HepG2 (cell line): ENCODE measurements around the gene ANO2. TPM values are rescaled to one million over a fixed set of nuclear protein-coding genes. Genes with fewer than 3 reads are reported as not detected.

Source experiments
- ATAC-seq: fragments of 200-7000 bp; cut with Tn5 transposase; 3 replicates; pipeline ENCODE4 v1.9.1; 2020; ENCODE audit warnings: mild to moderate bottlenecking, moderate library complexity
- BruUV-seq: library from RNA; stranded (reverse); fragments of 400-500 nt; replicated peaks from 2 replicates; lab custom pipeline; 2021; lab: Mats Ljungman, UMichigan
- CTCF ChIA-PET: fragments of 300-600 bp; formaldehyde crosslinking; extraction: SDS; loops from one replicate; lab custom pipeline; 2021; ENCODE audit warnings: low total read pairs, inconsistent platforms, low intra/inter-chr PET ratio; lab: Yijun Ruan, JAX
- POLR2A ChIA-PET: fragments of 350-600 bp; sonication (Branson Sonifier 250); formaldehyde crosslinking; loops from one replicate; lab custom pipeline; 2020; ENCODE audit warnings: antibody characterized with exemption, inconsistent platforms; lab: Yijun Ruan, JAX
- DNase-seq: peaks from one replicate; pipeline ENCODE4 v3.0.0-alpha.2; 2015; ENCODE audit warnings: low spot score
- FAIRE-seq: peaks from 3 replicates; lab custom pipeline; 2011; peaks lifted over from hg19 to GRCh38; lab: Jason Lieb, UNC
- H2AFZ ChIP-seq: one replicate; pipeline ENCODE4 v1.6.1; 2011; ENCODE audit warnings: low read length, inconsistent platforms
- H3K27ac ChIP-seq: fragments of 300-600 bp; 3 replicates; pipeline ENCODE4 v1.8.0; 2011; ENCODE audit warnings: mixed run types, mild to moderate bottlenecking, mixed read lengths, low read length, inconsistent platforms; ENCODE audit not compliant: insufficient read depth; ENCODE audit errors: extremely low read length
- H3K27me3 ChIP-seq, 2 experiments: fragments of 200-600 bp in 1 of 2; 2 replicates in 1 of 2; 3 replicates in 1 of 2; pipeline versions ENCODE4 v1.6.0 to v1.8.0; 2011; ENCODE audit warnings: low read length in 2 of 2, mild to moderate bottlenecking in 2 of 2, moderate library complexity in 2 of 2, inconsistent platforms in 1 of 2; ENCODE audit not compliant: insufficient read depth in 2 of 2, control insufficient read depth in 1 of 2
- H3K36me3 ChIP-seq, 2 experiments: fragments of 200-600 bp in 1 of 2; replicated peaks in 1 of 2; 2 replicates in 1 of 2; 3 replicates in 1 of 2; pipeline versions ENCODE4 v1.5.1 to v1.8.0; 2011; ENCODE audit warnings: low read length in 2 of 2, inconsistent platforms in 1 of 2; ENCODE audit not compliant: insufficient read depth in 2 of 2, control insufficient read depth in 1 of 2
- H3K4me1 ChIP-seq: 2 replicates; pipeline ENCODE4 v1.5.1; 2012; ENCODE audit warnings: low read length, inconsistent platforms; ENCODE audit not compliant: insufficient read depth
- H3K4me2 ChIP-seq: 2 replicates; pipeline ENCODE4 v1.6.0; 2011; ENCODE audit warnings: low read depth, low read length, inconsistent platforms
- H3K4me3 ChIP-seq, 3 experiments: fragments of 200-600 bp in 1 of 3; sonication (generic), shearing (Covaris generic) in 1 of 3; replicated peaks in 1 of 3; 2 replicates each; pipeline ENCODE4 v1.5.1; 2011 to 2016; ENCODE audit warnings: low read length in 3 of 3, inconsistent platforms in 2 of 3, low read depth in 2 of 3, mild to moderate bottlenecking in 2 of 3, control low read depth in 1 of 3, mixed read lengths in 1 of 3; ENCODE audit not compliant: insufficient read depth in 1 of 3
- H3K79me2 ChIP-seq: one replicate; pipeline ENCODE4 v1.6.1; 2011; ENCODE audit warnings: low read length, inconsistent platforms; ENCODE audit not compliant: insufficient read depth
- H3K9ac ChIP-seq: 2 replicates; pipeline ENCODE4 v1.6.0; 2011; ENCODE audit warnings: mild to moderate bottlenecking, low read depth, low read length, inconsistent platforms; ENCODE audit not compliant: insufficient read depth
- H3K9me3 ChIP-seq: 2 replicates; pipeline ENCODE4 v1.5.1; 2012; ENCODE audit warnings: mild to moderate bottlenecking, low read length
- H4K20me1 ChIP-seq: 2 replicates; pipeline ENCODE4 v1.6.0; 2011; ENCODE audit warnings: inconsistent platforms, mild to moderate bottlenecking, low read length, moderate library complexity; ENCODE audit not compliant: insufficient read depth
- GZF1 ChIP-seq: sonication (generic); formaldehyde crosslinking; IDR thresholded peaks from 2 replicates; pipeline ENCODE4 v1.5.1; 2020; ENCODE audit warnings: mild to moderate bottlenecking, missing genetic modification reagents
- HNRNPH1 ChIP-seq: fragments of 200-400 bp; formaldehyde crosslinking; optimal IDR thresholded peaks from 2 replicates; pipeline ENCODE3; 2017; ENCODE audit warnings: mild to moderate bottlenecking, low read depth, low read length
- NBN ChIP-seq: fragments of 450-650 bp; conservative IDR thresholded peaks from 2 replicates; pipeline ENCODE4 v1.6.1; 2017
- NFKB2 ChIP-seq: sonication (generic); formaldehyde crosslinking; IDR thresholded peaks from 2 replicates; pipeline ENCODE4 v1.4.0; 2020; ENCODE audit warnings: missing genetic modification reagents, borderline replicate concordance
- NRL ChIP-seq: sonication (generic); formaldehyde crosslinking; IDR thresholded peaks from 2 replicates; pipeline ENCODE4 v1.5.0; 2020; ENCODE audit warnings: missing genetic modification reagents, mild to moderate bottlenecking, moderate library complexity, borderline replicate concordance
- PAX8 ChIP-seq: sonication (generic); formaldehyde crosslinking; IDR thresholded peaks from 2 replicates; pipeline ENCODE4 v1.8.0; 2022; ENCODE audit warnings: mild to moderate bottlenecking, missing genetic modification reagents, borderline replicate concordance
- PCBP2 ChIP-seq: fragments of 200-400 bp; formaldehyde crosslinking; optimal IDR thresholded peaks from 2 replicates; pipeline ENCODE3; 2018; ENCODE audit warnings: low read length, low read depth; ENCODE audit not compliant: poor library complexity, severe bottlenecking
- RBFOX2 ChIP-seq: fragments of 200-400 bp; formaldehyde crosslinking; IDR thresholded peaks from 2 replicates; pipeline ENCODE4 v1.6.1; 2017; ENCODE audit warnings: low read depth, mild to moderate bottlenecking, low read length
- RCOR2 ChIP-seq: IDR thresholded peaks from 2 replicates; pipeline ENCODE4 v1.6.1; 2016; ENCODE audit warnings: missing biosample characterization, missing genetic modification reagents
- ZMYM4 ChIP-seq: sonication (generic); formaldehyde crosslinking; IDR thresholded peaks from 2 replicates; pipeline ENCODE4 v1.8.1; 2023; ENCODE audit warnings: mild to moderate bottlenecking, missing genetic modification reagents
- ZNF292 ChIP-seq: sonication (generic); formaldehyde crosslinking; IDR thresholded peaks from 2 replicates; pipeline ENCODE4 v1.8.1; 2022; ENCODE audit warnings: mild to moderate bottlenecking, low read depth, missing genetic modification reagents, borderline replicate concordance
- ZNF430 ChIP-seq: sonication (generic); formaldehyde crosslinking; IDR thresholded peaks from 2 replicates; pipeline ENCODE4 v1.9.0; 2021; ENCODE audit warnings: mild to moderate bottlenecking, missing genetic modification reagents
- ZNF75D ChIP-seq: sonication (generic); formaldehyde crosslinking; IDR thresholded peaks from 2 replicates; pipeline ENCODE4 v1.8.1; 2023; ENCODE audit warnings: missing genetic modification reagents, mild to moderate bottlenecking, borderline replicate concordance
- ZNF761 ChIP-seq: sonication (generic); formaldehyde crosslinking; conservative IDR thresholded peaks from 2 replicates; pipeline ENCODE4 v1.4.0; 2020; ENCODE audit warnings: mild to moderate bottlenecking, missing genetic modification reagents
- ZNF775 ChIP-seq: sonication (generic); formaldehyde crosslinking; IDR thresholded peaks from 2 replicates; pipeline ENCODE4 v1.4.0; 2020; ENCODE audit warnings: missing genetic modification reagents, mild to moderate bottlenecking, moderate library complexity, borderline replicate concordance
- ZNF891 ChIP-seq: sonication (generic); formaldehyde crosslinking; IDR thresholded peaks from 2 replicates; pipeline ENCODE4 v1.5.0; 2020; ENCODE audit warnings: mild to moderate bottlenecking, missing genetic modification reagents
- WGBS: methylation state at CpG from one replicate; pipeline ENCODE4 v1.1.6; 2017; ENCODE audit warnings: low lambda C conversion rate; 5-methylcytosine and 5-hydroxymethylcytosine counted together
- in situ Hi-C: cut with HindIII; loops from 2 replicates; pipeline ENCODE4 v1.10.0; 2017; ENCODE audit warnings: low pct_unique_long_range_greater_than_20kb; ENCODE audit not compliant: extremely low pct_ligation_motif_present
- intact Hi-C: fragments of 100-400 bp; cut with micrococcal nuclease; formaldehyde crosslinking; loops from one replicate; pipeline ENCODE4 v1.10.0; 2022; ENCODE audit not compliant: unreplicated experiment
- polyA plus RNA-seq, 8 experiments: library from polyadenylated mRNA; depleted of rRNA in 3 of 8; stranded (reverse) in 7 of 8; unstranded in 1 of 8; fragments of >200 nt; fragmentation: Illumina TruSeq in 4 of 8; extraction: Trizol in 4 of 8; gene quantifications; 2 replicates each; pipeline versions ENCODE4 v1.2.1 to v1.2.3, GENCODE V29; 2011 to 2016; ENCODE audit warnings: low read depth in 4 of 8, missing spikeins in 1 of 8, mixed read lengths in 1 of 8; ENCODE audit not compliant: insufficient read depth in 1 of 8
- total RNA-seq, 5 experiments: library from RNA; depleted of rRNA; stranded (reverse); fragments of >200 nt; fragmentation: Illumina TruSeq; extraction: Trizol; gene quantifications; 2 replicates each; pipeline ENCODE4 v1.2.3, GENCODE V29; 2016; ENCODE audit warnings: low read depth in 1 of 5
- TF ChIP-seq, protein P1 (sequence below): sonication (generic); formaldehyde crosslinking; IDR thresholded peaks from 2 replicates; pipeline ENCODE4 v1.4.0; 2020; ENCODE audit warnings: missing genetic modification reagents

The ANO2 gene
- total and polyA plus RNA-seq, 2 of the 13 experiments (the other 11 are each of a cell fraction or from before 2014, with no cell fraction given), result 0.18 TPM; not detected in 1

GRCh38 chr12:5953835-5954586 lies 9.0 kb upstream of the ANO2 start:
- H2AFZ ChIP-seq, result no peak overlapping the region
- CTCF ChIA-PET, result no interaction called here
- POLR2A ChIA-PET, result no interaction called here
- no peak overlapping the region for H3K27ac ChIP-seq
- ATAC-seq, result no peak
- H3K9ac ChIP-seq, result no peak overlapping the region
- no peaks in the 10 kb centered on the region for H3K4me1 ChIP-seq
- no peaks in the 10 kb centered on the region for H3K79me2 ChIP-seq
- no peaks in the 10 kb centered on the region for H4K20me1 ChIP-seq
- H3K36me3 ChIP-seq, result no peaks in the 10 kb centered on the region
- TF ChIP-seq ZNF891 (no peak), ZNF775 (CRISPR knock-in tag) (no peak), NFKB2 (CRISPR knock-in tag) (no peak), RCOR2 (CRISPR knock-in tag) (no peak), NRL (CRISPR knock-in tag) (no peak), PAX8 (CRISPR knock-in tag) (no peak), ZNF430 (CRISPR knock-in tag) (no peak), ZNF292 (no peak), ZNF75D (CRISPR knock-in tag) (no peak), NBN (no peak), ZMYM4 (no peak), HNRNPH1 (no peak), RBFOX2 (no peak), GZF1 (no peak), PCBP2 (no peak), ZNF761 (no peak)
- TF ChIP-seq, protein P1, sequence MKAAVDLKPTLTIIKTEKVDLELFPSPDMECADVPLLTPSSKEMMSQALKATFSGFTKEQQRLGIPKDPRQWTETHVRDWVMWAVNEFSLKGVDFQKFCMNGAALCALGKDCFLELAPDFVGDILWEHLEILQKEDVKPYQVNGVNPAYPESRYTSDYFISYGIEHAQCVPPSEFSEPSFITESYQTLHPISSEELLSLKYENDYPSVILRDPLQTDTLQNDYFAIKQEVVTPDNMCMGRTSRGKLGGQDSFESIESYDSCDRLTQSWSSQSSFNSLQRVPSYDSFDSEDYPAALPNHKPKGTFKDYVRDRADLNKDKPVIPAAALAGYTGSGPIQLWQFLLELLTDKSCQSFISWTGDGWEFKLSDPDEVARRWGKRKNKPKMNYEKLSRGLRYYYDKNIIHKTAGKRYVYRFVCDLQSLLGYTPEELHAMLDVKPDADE (CRISPR knock-in tag), result no peak
- intact Hi-C loops, result no loop called here
- DNase-seq, result no peak
- in situ Hi-C loops, result no loop called here
- no TSS peak for BruUV-seq
- H3K27me3 ChIP-seq, result no peaks in the 10 kb centered on the region
- no peaks in the 10 kb centered on the region for H3K9me3 ChIP-seq
- no peak overlapping the region for H3K4me3 ChIP-seq
- H3K4me2 ChIP-seq, result no peak overlapping the region
- no peak for FAIRE-seq
- WGBS, result 36% methylated on average over 5 of the region's 5 CpGs
